Fibroblast of pulmonary artery (primary cell): ENCODE data around the gene ARHGAP31.
A peak's percentile ranks its signal among the peaks of the same experiment; 100 is the strongest.

Experiments used
- DNase-seq: peaks from one replicate; pipeline ENCODE4 v3.0.0-alpha.2; 2010; ENCODE audit warnings: low read depth
- H3K4me3 ChIP-seq: replicated peaks from 2 replicates; pipeline ENCODE4 v1.5.1; 2011; ENCODE audit warnings: low read depth, mild to moderate bottlenecking, control low read depth, low read length, moderate library complexity
- TF ChIP-seq, protein P1 (sequence below): IDR thresholded peaks from 2 replicates; pipeline ENCODE4 v1.5.1; 2011; ENCODE audit warnings: mild to moderate bottlenecking, control low read depth, low read length, inconsistent platforms; ENCODE audit errors: missing control alignments

ARHGAP31 gene

DNA sequence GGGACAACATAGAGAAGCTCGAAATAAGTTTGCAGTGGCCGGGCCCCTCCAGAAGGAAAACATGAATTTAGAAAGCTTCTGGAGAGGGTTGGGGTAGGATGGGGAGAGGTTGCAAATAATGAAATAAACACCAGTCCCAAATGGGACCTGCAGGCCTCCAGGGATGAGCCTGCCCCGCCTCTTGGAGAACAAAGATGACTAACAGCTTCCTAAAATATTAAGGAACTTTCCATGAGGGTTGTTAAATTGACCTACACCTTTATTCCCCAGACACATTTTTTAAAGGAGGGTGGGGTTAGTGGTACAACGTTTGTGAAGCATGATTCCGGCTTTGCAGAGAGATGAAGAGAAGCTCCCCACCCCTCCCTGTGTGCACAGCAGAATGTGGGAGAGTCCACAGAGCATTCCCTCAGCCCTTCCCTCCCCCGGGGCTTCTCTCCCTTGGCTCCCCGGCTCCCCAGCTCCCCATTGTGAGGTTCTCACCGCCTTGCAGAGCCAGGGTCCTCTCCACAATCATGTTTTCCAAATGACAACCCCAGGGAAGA, 84.1 kb downstream of the ARHGAP31 start:
- no peak overlapping the region for H3K4me3 ChIP-seq
- no peak for DNase-seq
- TF ChIP-seq, protein P1, sequence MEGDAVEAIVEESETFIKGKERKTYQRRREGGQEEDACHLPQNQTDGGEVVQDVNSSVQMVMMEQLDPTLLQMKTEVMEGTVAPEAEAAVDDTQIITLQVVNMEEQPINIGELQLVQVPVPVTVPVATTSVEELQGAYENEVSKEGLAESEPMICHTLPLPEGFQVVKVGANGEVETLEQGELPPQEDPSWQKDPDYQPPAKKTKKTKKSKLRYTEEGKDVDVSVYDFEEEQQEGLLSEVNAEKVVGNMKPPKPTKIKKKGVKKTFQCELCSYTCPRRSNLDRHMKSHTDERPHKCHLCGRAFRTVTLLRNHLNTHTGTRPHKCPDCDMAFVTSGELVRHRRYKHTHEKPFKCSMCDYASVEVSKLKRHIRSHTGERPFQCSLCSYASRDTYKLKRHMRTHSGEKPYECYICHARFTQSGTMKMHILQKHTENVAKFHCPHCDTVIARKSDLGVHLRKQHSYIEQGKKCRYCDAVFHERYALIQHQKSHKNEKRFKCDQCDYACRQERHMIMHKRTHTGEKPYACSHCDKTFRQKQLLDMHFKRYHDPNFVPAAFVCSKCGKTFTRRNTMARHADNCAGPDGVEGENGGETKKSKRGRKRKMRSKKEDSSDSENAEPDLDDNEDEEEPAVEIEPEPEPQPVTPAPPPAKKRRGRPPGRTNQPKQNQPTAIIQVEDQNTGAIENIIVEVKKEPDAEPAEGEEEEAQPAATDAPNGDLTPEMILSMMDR = no peak

DNA sequence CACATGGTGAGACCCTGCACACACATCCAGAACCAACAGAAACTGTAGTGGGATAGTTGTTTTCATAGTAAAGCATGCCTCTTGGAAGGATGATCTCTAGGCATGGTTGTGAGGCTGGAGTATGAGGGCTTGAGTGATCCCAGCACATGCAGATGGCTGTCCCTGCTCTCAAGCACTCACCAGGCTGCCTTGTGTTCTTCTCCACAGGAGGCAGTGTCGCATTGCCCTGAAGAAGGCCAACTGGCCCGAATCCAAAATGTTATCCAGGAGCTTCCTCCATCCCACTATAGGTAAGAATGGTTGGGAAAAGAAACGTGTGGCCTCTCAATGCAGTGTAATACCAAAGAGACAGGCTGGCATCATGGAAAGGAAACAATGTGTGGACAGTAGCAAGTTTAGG, 86.5 kb downstream of the ARHGAP31 start:
- no peak overlapping the region for H3K4me3 ChIP-seq
- DNase-seq = peak; percentile 11
- TF ChIP-seq, protein P1 = no peak

DNA sequence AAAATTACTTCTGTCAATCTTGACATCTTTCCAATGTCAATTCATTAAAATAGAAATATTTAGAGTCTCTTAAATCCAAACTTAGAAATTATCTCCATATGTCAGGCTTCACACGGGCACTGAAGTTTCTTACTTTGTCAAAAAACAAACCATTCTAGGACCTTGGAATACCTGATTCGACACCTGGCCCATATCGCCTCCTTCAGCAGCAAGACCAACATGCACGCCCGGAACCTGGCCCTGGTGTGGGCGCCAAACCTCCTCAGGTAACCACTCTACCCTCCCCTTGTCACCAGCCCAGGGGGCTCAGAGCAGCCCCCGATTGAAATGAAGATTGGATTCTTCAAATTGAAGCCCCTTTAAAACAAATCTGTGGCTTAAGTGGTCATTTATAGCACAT, 88.0 kb downstream of the ARHGAP31 start:
- H3K4me3 ChIP-seq = no peak overlapping the region
- TF ChIP-seq, protein P1 = no peak
- DNase-seq = no peak

DNA sequence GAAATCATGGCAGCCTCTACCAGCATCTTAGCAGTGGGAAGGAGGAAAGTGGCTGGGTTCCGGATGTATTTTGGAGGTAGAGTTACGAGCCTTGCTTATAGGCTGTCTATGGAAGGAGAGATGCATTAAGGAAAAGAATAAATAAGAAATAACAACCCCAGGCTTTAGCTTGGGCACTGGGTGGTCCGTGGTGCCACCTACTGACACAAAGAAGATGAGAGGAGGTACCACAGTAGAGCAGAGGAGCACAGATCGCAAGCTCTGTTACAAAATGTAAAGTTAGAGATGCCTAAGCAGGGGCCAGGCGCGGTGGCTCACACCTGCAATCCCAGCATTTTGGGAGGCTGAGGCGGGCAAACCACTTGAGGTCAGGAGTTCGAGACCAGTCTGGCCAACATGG, 94.4 kb downstream of the ARHGAP31 start:
- H3K4me3 ChIP-seq = no peak overlapping the region
- DNase-seq = peak; percentile 9
- TF ChIP-seq, protein P1 = peak; percentile 18

DNA sequence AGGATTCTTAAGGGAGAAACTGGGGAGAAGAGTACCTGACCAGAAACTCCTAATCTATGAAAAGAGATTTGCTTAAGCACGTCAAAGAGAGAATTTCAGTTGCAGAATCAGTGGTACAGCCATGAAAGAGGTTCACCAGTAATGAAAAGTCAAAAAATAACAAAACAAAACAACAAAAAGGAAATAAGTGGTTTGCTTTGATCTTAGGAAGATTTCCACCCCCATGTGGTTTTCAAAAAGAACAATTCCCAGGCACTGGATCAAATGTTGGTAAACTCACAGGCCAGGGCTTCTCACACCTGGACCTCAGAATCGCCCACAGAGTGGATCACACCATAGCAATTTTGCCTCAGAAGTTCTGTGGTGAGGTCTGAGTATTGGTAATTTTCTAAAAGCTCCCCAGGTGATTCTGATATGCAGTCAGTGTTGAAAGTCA, 101.8 kb downstream of the ARHGAP31 start:
- DNase-seq = no peak
- H3K4me3 ChIP-seq = no peak overlapping the region
- TF ChIP-seq, protein P1 = no peak

DNA sequence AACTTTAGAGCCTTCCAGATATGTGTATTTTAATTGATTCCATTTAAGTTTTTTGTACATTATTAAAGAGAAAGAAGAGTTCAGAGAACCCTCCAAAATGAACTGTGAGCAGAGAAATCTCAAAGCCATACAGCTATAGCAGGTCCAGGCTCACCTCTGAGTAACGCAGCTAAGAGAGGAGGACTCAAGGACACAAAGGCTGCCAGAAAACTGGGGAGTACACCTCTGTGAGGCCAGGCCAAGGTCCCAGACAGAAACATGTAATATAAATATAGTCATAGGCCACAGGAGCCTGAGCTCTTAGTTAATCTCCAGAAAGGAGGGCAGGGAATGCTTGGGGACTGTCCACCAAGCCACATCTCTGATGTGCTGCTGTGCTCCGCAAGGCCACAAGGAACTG, 102.7 kb downstream of the ARHGAP31 start:
- DNase-seq = no peak
- H3K4me3 ChIP-seq = no peak overlapping the region
- TF ChIP-seq, protein P1 = no peak

DNA sequence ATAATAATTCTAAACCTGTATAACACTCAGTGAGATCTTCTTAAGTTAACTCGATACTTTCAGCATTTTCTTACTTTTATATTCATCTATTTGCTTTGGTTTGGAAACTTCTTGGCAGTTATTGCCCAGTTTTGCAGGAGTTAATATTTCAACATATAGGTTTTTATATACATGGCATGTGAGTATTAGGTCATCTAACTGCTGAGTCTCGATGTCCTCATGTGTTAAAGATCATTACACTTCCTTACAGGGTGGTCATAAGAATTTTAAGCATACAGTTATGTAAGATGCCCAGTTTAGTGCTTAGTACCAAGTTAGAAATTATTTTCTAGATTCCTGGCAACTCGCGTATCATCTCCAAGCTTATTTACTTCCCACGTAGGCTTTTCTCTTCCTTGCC, 106.3 kb downstream of the ARHGAP31 start:
- TF ChIP-seq, protein P1 = no peak
- no peak overlapping the region for H3K4me3 ChIP-seq
- no peak for DNase-seq
